ENCODE results near the gene OSGIN1. TPM values are rescaled to one million over a fixed set of nuclear protein-coding genes. Genes with fewer than 3 reads are reported as not detected.
"Not testable (repeated sequence)": the region's sequence is repeated elsewhere in the genome, so short reads cannot be mapped to it uniquely, and the experiment has no call there.

The OSGIN1 gene
- total RNA-seq, 1 experiment from 2014 or later = 3.7 TPM

DNA sequence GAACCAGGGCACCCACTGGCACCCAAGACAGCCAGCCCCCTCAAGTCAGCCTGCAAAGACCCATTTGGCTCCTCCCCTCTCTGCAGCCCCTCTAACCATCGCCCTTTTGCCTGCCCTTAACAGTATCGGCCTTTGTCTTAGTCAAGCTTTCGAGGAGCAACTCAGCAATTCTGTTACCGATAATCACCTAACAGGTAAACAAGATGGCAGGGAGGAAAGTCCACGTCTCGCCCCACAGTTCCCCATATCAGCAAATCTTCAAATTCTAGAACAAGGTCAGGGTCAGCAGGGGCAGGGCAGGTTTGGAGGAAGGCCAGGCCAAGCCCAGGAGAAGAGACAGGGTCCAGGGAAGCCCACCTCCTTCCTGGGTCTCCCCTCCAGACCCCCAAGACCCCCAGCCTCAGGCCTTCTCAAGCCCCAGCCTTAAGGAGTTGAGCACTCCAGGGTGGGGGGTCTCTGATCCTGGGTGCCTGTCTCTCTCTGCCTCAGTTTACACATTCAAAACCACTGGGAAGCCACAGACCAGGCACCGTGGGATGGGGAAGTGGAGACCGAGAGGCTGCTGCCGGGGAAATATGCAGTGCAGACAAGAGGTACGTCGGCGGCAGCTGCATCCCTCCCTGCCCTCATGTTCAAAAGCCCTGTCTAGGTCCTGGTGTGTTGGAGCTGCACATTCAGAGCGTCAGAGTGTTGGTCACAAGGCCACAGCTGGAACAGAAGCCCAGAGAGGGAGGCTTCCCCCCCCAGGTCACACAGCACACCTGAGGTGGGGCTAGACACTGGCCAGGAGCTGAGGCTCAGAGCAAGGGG is 3.9 kb upstream of the OSGIN1 start:
- H3K27me3 Mint-ChIP-seq (ENCODE audit: insufficient read depth, unreplicated experiment) = no peaks in the 10 kb centered on the region
- DNase-seq (ENCODE audit: unreplicated experiment) = no peak
- ChIA-PET CTCF (interaction anchor here (0.6 to 2.1 kb wide), 5 partner anchors 7 to 1346 kb away, joined by 3 to 6 read pairs (median 4); no protein-coding TSS in a partner anchor), POLR2A (interaction anchor here (0.7 kb wide), 1 partner anchor 13 kb away, joined by 3 read pairs; no protein-coding TSS in a partner anchor)
- TF ChIP-seq, protein P1, sequence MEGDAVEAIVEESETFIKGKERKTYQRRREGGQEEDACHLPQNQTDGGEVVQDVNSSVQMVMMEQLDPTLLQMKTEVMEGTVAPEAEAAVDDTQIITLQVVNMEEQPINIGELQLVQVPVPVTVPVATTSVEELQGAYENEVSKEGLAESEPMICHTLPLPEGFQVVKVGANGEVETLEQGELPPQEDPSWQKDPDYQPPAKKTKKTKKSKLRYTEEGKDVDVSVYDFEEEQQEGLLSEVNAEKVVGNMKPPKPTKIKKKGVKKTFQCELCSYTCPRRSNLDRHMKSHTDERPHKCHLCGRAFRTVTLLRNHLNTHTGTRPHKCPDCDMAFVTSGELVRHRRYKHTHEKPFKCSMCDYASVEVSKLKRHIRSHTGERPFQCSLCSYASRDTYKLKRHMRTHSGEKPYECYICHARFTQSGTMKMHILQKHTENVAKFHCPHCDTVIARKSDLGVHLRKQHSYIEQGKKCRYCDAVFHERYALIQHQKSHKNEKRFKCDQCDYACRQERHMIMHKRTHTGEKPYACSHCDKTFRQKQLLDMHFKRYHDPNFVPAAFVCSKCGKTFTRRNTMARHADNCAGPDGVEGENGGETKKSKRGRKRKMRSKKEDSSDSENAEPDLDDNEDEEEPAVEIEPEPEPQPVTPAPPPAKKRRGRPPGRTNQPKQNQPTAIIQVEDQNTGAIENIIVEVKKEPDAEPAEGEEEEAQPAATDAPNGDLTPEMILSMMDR (IDR thresholded peaks at IDR 0.05; ENCODE audit: unreplicated experiment) = no peak
- peaks cover 5% of the 10 kb centered on the region for H3K4me1 Mint-ChIP-seq (ENCODE audit: insufficient read depth, unreplicated experiment)
- H3K4me3 Mint-ChIP-seq (ENCODE audit: unreplicated experiment) = no peak overlapping the region
- H3K9me3 Mint-ChIP-seq (ENCODE audit: unreplicated experiment) = no peaks in the 10 kb centered on the region
- no peak overlapping the region for H3K27ac Mint-ChIP-seq (ENCODE audit: low read depth, unreplicated experiment)
- intact Hi-C loops (cut with micrococcal nuclease) = no loop called here
- H3K36me3 Mint-ChIP-seq (ENCODE audit: insufficient read depth, unreplicated experiment) = no peaks in the 10 kb centered on the region
- no TSS peak for BruUV-seq (replicated peaks)

DNA sequence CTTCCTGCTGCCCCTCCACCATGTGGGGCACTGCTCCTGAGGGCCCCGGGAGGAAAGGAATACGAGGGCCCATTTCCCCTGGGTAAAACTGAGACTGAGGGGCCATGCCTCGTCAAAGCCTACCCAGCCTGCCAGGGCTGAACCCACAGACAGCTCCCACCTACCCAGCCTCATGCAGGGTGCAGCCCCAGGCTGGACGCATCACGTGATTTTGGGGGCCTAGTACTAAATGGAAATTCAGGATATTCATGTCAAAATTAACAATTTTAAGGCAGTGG is 3.4 kb upstream of the OSGIN1 start:
- TF ChIP-seq, protein P1 (IDR thresholded peaks at IDR 0.05; ENCODE audit: unreplicated experiment) = no peak
- Mint-ChIP-seq H3K4me1 (ENCODE audit: insufficient read depth, unreplicated experiment) (peaks cover 8% of the 10 kb centered on the region), H3K36me3 (ENCODE audit: insufficient read depth, unreplicated experiment) (no peaks in the 10 kb centered on the region), H3K4me3 (ENCODE audit: unreplicated experiment) (no peak overlapping the region), H3K27ac (ENCODE audit: low read depth, unreplicated experiment) (no peak overlapping the region), H3K9me3 (ENCODE audit: unreplicated experiment) (no peaks in the 10 kb centered on the region), H3K27me3 (ENCODE audit: insufficient read depth, unreplicated experiment) (no peaks in the 10 kb centered on the region)
- ChIA-PET POLR2A (interaction anchor here (0.7 kb wide), 1 partner anchor 14 kb away, joined by 3 read pairs; no protein-coding TSS in a partner anchor), CTCF (interaction anchor here (0.8 to 1.2 kb wide), 2 partner anchors 8 to 116 kb away, joined by 4 read pairs; no protein-coding TSS in a partner anchor)
- BruUV-seq (replicated peaks) = no TSS peak
- no peak for DNase-seq (ENCODE audit: unreplicated experiment)
- intact Hi-C loops (cut with micrococcal nuclease) = loop anchor here (5.0 to 10.0 kb wide), 2 partner anchors 225 to 553 kb away; partner anchors contain the start of gene MEAK7

DNA sequence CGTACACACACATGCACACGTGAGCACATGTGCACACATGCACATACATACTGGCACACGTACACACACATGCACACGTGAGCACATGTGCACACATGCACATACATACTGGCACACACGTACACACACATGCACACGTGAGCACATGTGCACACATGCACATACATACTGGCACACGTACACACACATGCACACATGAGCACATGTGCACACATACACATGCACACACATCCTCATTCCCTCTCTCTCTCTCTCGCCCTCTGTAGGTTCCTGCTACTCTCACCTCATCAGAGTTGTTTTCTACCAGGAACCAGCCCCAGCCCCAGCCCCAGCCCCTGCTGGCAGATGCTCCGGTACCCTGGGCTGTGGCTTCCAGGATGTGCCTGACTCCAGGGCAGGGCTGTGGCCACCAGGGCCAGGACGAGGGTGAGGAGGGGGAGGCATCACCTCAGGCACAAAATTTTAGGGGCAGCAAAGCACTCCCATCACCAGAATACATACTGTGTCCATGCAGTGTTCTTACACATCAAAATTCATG is 2.1 kb upstream of the OSGIN1 start:
- H3K27me3 Mint-ChIP-seq (ENCODE audit: insufficient read depth, unreplicated experiment); H3K9me3 Mint-ChIP-seq (ENCODE audit: unreplicated experiment); H3K4me1 Mint-ChIP-seq (ENCODE audit: insufficient read depth, unreplicated experiment); H3K4me3 Mint-ChIP-seq (ENCODE audit: unreplicated experiment); H3K36me3 Mint-ChIP-seq (ENCODE audit: insufficient read depth, unreplicated experiment); BruUV-seq (replicated peaks); DNase-seq (ENCODE audit: unreplicated experiment); CTCF ChIA-PET; H3K27ac Mint-ChIP-seq (ENCODE audit: low read depth, unreplicated experiment); POLR2A ChIA-PET: not testable (repeated sequence)
- intact Hi-C loops (cut with micrococcal nuclease) = loop anchor here (5.0 to 10.0 kb wide), 2 partner anchors 224 to 551 kb away; partner anchors contain the start of gene MEAK7

DNA sequence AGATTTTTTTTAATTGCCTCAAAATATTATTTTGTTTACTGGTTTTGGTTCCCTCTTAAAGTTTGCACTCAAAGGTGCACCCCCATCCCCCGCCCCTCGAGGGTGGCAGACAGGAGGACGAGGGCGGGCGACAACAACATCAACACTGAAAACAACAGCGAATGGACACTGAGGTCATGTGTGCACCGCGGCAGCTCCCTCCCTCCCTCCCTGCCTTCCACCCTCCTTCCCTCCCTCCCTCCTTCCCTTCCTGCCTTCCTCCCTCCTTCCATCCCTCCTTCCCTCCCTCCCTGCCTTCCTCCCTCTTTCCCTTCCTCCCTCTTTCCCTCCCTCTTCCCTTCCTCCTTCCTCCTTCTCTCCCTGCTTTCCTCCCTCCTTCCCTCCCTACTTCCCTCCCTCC is 1.5 kb upstream of the OSGIN1 start:
- H3K27ac Mint-ChIP-seq (ENCODE audit: low read depth, unreplicated experiment) = no peak overlapping the region
- H3K27me3 Mint-ChIP-seq (ENCODE audit: insufficient read depth, unreplicated experiment) = no peaks in the 10 kb centered on the region
- intact Hi-C loops (cut with micrococcal nuclease) = loop anchor here (5.0 to 10.0 kb wide), 2 partner anchors 223 to 551 kb away; partner anchors contain the start of gene MEAK7
- no peak overlapping the region for H3K4me3 Mint-ChIP-seq (ENCODE audit: unreplicated experiment)
- no TSS peak for BruUV-seq (replicated peaks)
- CTCF ChIA-PET = interaction anchor here (0.6 to 1.2 kb wide), 3 partner anchors 41 to 129 kb away, joined by 3 to 4 read pairs (median 3); no protein-coding TSS in a partner anchor
- POLR2A ChIA-PET = interaction anchor here (3.2 kb wide), 1 partner anchor 24 kb away, joined by 58 read pairs; no protein-coding TSS in a partner anchor
- TF ChIP-seq, protein P1 (IDR thresholded peaks at IDR 0.05; ENCODE audit: unreplicated experiment) = no peak
- no peaks in the 10 kb centered on the region for H3K36me3 Mint-ChIP-seq (ENCODE audit: insufficient read depth, unreplicated experiment)
- no peaks in the 10 kb centered on the region for H3K9me3 Mint-ChIP-seq (ENCODE audit: unreplicated experiment)
- peaks cover 8% of the 10 kb centered on the region for H3K4me1 Mint-ChIP-seq (ENCODE audit: insufficient read depth, unreplicated experiment)
- no peak for DNase-seq (ENCODE audit: unreplicated experiment)
